CD4-positive, alpha-beta memory T cell (primary cell): Measurements from ENCODE around the gene STXBP5L. TPM values are rescaled to one million over a fixed set of nuclear protein-coding genes. Genes with fewer than 3 reads are reported as not detected.
"Not testable (repeated sequence)": the region's sequence is repeated elsewhere in the genome, so short reads cannot be mapped to it uniquely, and the experiment has no call there.

Experiments used
- CTCF ChIA-PET: fragments of 350-600 bp; sonication (Branson Sonifier 250); formaldehyde crosslinking; loops from one replicate; lab custom pipeline; 2021; ENCODE audit warnings: inconsistent platforms; ENCODE audit not compliant: partially characterized antibody; lab: Charles Lee
- POLR2A ChIA-PET: fragments of 350-600 bp; sonication (Branson Sonifier 250); formaldehyde crosslinking; loops from one replicate; lab custom pipeline; 2021; ENCODE audit not compliant: partially characterized antibody; lab: Charles Lee
- DNase-seq, 5 donors: peaks; one replicate each; pipeline versions ENCODE4 v3.0.0 to v3.0.0-alpha.2; 2020 to 2022; ENCODE audit warnings: mixed read lengths in 1 of 5
- H3K27ac ChIP-seq: one replicate; pipeline ENCODE4 v1.7.0; 2013; ENCODE audit warnings: low read depth, low read length
- H3K27me3 ChIP-seq: 2 replicates; pipeline ENCODE4 v1.7.0; 2013; ENCODE audit warnings: mild to moderate bottlenecking, low read length, moderate library complexity; ENCODE audit not compliant: insufficient read depth
- H3K36me3 ChIP-seq: 2 replicates; pipeline ENCODE4 v1.7.0; 2013; ENCODE audit warnings: mild to moderate bottlenecking, low read length, moderate library complexity; ENCODE audit not compliant: insufficient read depth
- H3K4me1 ChIP-seq: 2 replicates; pipeline ENCODE4 v1.7.0; 2013; ENCODE audit warnings: mild to moderate bottlenecking, low read length, moderate library complexity; ENCODE audit not compliant: insufficient read depth
- H3K4me3 ChIP-seq, 2 donors: one replicate each; pipeline ENCODE4 v1.7.0; 2013; ENCODE audit warnings: low read length in 2 of 2, mild to moderate bottlenecking in 1 of 2
- H3K9me3 ChIP-seq, 2 donors: one replicate each; pipeline ENCODE4 v1.7.0; 2013; ENCODE audit warnings: low read length in 2 of 2, control low read depth in 1 of 2; ENCODE audit not compliant: control insufficient read depth in 1 of 2
- H3K27ac Mint-ChIP-seq, 7 donors: one replicate each; pipeline ENCODE4 v1.8.0; 2020 to 2021; ENCODE audit warnings: mixed read lengths in 7 of 7, mild to moderate bottlenecking in 6 of 7, inconsistent platforms in 3 of 7, moderate library complexity in 3 of 7
- H3K27me3 Mint-ChIP-seq, 2 donors: one replicate each; pipeline ENCODE4 v1.8.0; 2020 to 2021; ENCODE audit warnings: mixed read lengths in 2 of 2
- H3K36me3 Mint-ChIP-seq, 2 donors: one replicate each; pipeline ENCODE4 v1.8.0; 2020 to 2021; ENCODE audit warnings: mixed read lengths in 2 of 2, inconsistent platforms in 1 of 2, mild to moderate bottlenecking in 1 of 2
- H3K4me1 Mint-ChIP-seq, 4 donors: one replicate each; pipeline ENCODE4 v1.8.0; 2020 to 2021; ENCODE audit warnings: mixed read lengths in 4 of 4, mild to moderate bottlenecking in 1 of 4
- H3K4me3 Mint-ChIP-seq, 8 donors: one replicate each; pipeline ENCODE4 v1.8.0; 2020 to 2021; ENCODE audit warnings: mixed read lengths in 8 of 8, mild to moderate bottlenecking in 7 of 8, moderate library complexity in 6 of 8, inconsistent platforms in 3 of 8
- H3K9me3 Mint-ChIP-seq, 8 donors: one replicate each; pipeline ENCODE4 v1.8.0; 2020 to 2021; ENCODE audit warnings: mixed read lengths in 8 of 8, mild to moderate bottlenecking in 5 of 8, inconsistent platforms in 3 of 8, moderate library complexity in 1 of 8
- intact Hi-C: fragments of 100-400 bp; cut with micrococcal nuclease; formaldehyde crosslinking; loops from one replicate; pipeline ENCODE4 v1.15.1; 2023
- polyA plus RNA-seq, 2 donors: library from polyadenylated mRNA; unstranded; fragments of 300-500 nt; fragmentation: Illumina TruSeq; gene quantifications; one replicate each; pipeline ENCODE4 v1.2.3, GENCODE V29; 2021
- total RNA-seq, 2 experiments: library from RNA; stranded (reverse); gene quantifications; one replicate each; pipeline ENCODE4 v1.2.3, GENCODE V29; 2021

STXBP5L gene
- total and polyA plus RNA-seq, 4 experiments from 2014 or later: not detected

GRCh38 chr3:121362035-121362734, 454.2 kb downstream of the STXBP5L start:
- Mint-ChIP-seq H3K27me3 (peaks cover 0 to 2% of the 10 kb centered on the region in 2 donors), H3K36me3 (no peaks in the 10 kb centered on the region), H3K4me3 (no peak overlapping the region), H3K27ac (no peak overlapping the region), H3K4me1 (no peaks in the 10 kb centered on the region), H3K9me3 (peaks cover 0 to 16% (median 6%) of the 10 kb centered on the region in 8 donors)
- intact Hi-C loops: no loop called here
- no peak for DNase-seq
- Histone ChIP-seq H3K36me3 (no peaks in the 10 kb centered on the region), H3K27ac (no peak overlapping the region), H3K4me3 (no peak overlapping the region), H3K4me1 (no peaks in the 10 kb centered on the region), H3K9me3 (no peaks in the 10 kb centered on the region), H3K27me3 (no peaks in the 10 kb centered on the region)
- POLR2A ChIA-PET: no interaction called here
- CTCF ChIA-PET: no interaction called here

- H3K27me3 ChIP-seq, intact Hi-C loops, POLR2A ChIA-PET, H3K4me1 ChIP-seq, CTCF ChIA-PET, H3K27ac Mint-ChIP-seq, H3K9me3 ChIP-seq, H3K36me3 ChIP-seq, H3K4me3 ChIP-seq, H3K27me3 Mint-ChIP-seq, DNase-seq, H3K36me3 Mint-ChIP-seq, H3K27ac ChIP-seq, H3K4me3 Mint-ChIP-seq, H3K4me1 Mint-ChIP-seq: not testable (repeated sequence)
- H3K9me3 Mint-ChIP-seq: peaks cover 0 to 11% (median 2%) of the 10 kb centered on the region in 8 donors
Observed at GRCh38 chr3:121388308-121388707, 480.3 kb downstream of the STXBP5L start.

GRCh38 chr3:121395967-121396366, 488.0 kb downstream of the STXBP5L start:
- H3K36me3 Mint-ChIP-seq, CTCF ChIA-PET, DNase-seq, H3K36me3 ChIP-seq, H3K9me3 ChIP-seq, H3K27ac ChIP-seq, H3K4me1 ChIP-seq, H3K4me3 ChIP-seq, intact Hi-C loops, H3K27ac Mint-ChIP-seq, H3K4me3 Mint-ChIP-seq, H3K27me3 ChIP-seq, H3K9me3 Mint-ChIP-seq, POLR2A ChIA-PET, H3K4me1 Mint-ChIP-seq: not testable (repeated sequence)
- peaks cover 12 to 16% of the 10 kb centered on the region in 2 donors for H3K27me3 Mint-ChIP-seq

- H3K9me3 ChIP-seq, CTCF ChIA-PET, POLR2A ChIA-PET, H3K36me3 Mint-ChIP-seq, H3K9me3 Mint-ChIP-seq, H3K27ac ChIP-seq, H3K4me3 Mint-ChIP-seq, DNase-seq, intact Hi-C loops, H3K36me3 ChIP-seq, H3K4me1 Mint-ChIP-seq, H3K27me3 ChIP-seq, H3K27ac Mint-ChIP-seq, H3K4me1 ChIP-seq, H3K4me3 ChIP-seq: not testable (repeated sequence)
- peaks cover 8 to 13% of the 10 kb centered on the region in 2 donors for H3K27me3 Mint-ChIP-seq
Observed at GRCh38 chr3:121398051-121398450, 490.0 kb downstream of the STXBP5L start.

- Histone ChIP-seq H3K4me3 (no peak overlapping the region), H3K9me3 (no peaks in the 10 kb centered on the region), H3K27ac (no peak overlapping the region), H3K36me3 (no peaks in the 10 kb centered on the region), H3K4me1 (no peaks in the 10 kb centered on the region), H3K27me3 (no peaks in the 10 kb centered on the region)
- Mint-ChIP-seq H3K9me3 (peaks cover 0 to 4% (median 0%) of the 10 kb centered on the region in 8 donors), H3K27me3 (peaks cover 6 to 13% of the 10 kb centered on the region in 2 donors), H3K36me3 (no peaks in the 10 kb centered on the region), H3K27ac (no peak overlapping the region), H3K4me3 (no peak overlapping the region), H3K4me1 (no peaks in the 10 kb centered on the region)
- DNase-seq: no peak
- intact Hi-C loops: no loop called here
- ChIA-PET POLR2A (no interaction called here), CTCF (no interaction called here)
Observed at GRCh38 chr3:121399820-121400219, 491.8 kb downstream of the STXBP5L start.

- no peak overlapping the region for H3K27ac ChIP-seq
- H3K27ac Mint-ChIP-seq: no peak overlapping the region
- H3K27me3 ChIP-seq: no peaks in the 10 kb centered on the region
- no peaks in the 10 kb centered on the region for H3K4me1 ChIP-seq
- intact Hi-C loops: no loop called here
- H3K4me3 Mint-ChIP-seq: no peak overlapping the region
- no peaks in the 10 kb centered on the region for H3K36me3 Mint-ChIP-seq
- POLR2A ChIA-PET: no interaction called here
- no peaks in the 10 kb centered on the region for H3K9me3 Mint-ChIP-seq
- CTCF ChIA-PET: no interaction called here
- H3K4me3 ChIP-seq: no peak overlapping the region
- H3K36me3 ChIP-seq: no peaks in the 10 kb centered on the region
- no peaks in the 10 kb centered on the region for H3K27me3 Mint-ChIP-seq
- DNase-seq: no peak
- no peaks in the 10 kb centered on the region for H3K4me1 Mint-ChIP-seq
- no peaks in the 10 kb centered on the region for H3K9me3 ChIP-seq
Observed at GRCh38 chr3:121405631-121406030, 497.6 kb downstream of the STXBP5L start.

GRCh38 chr3:121411523-121411922, 503.5 kb downstream of the STXBP5L start:
- intact Hi-C loops: no loop called here
- DNase-seq: no peak

More at GRCh38 chr3:121411523-121411922, 503.5 kb downstream of the STXBP5L start:
- Histone ChIP-seq H3K27ac (no peak overlapping the region), H3K27me3 (no peaks in the 10 kb centered on the region), H3K36me3 (no peaks in the 10 kb centered on the region), H3K9me3 (no peaks in the 10 kb centered on the region), H3K4me1 (no peaks in the 10 kb centered on the region), H3K4me3 (no peak overlapping the region)
- POLR2A ChIA-PET: no interaction called here
- no peak overlapping the region for H3K27ac Mint-ChIP-seq
- CTCF ChIA-PET: no interaction called here
- no peaks in the 10 kb centered on the region for H3K4me1 Mint-ChIP-seq
- H3K4me3 Mint-ChIP-seq: no peak overlapping the region
- H3K9me3 Mint-ChIP-seq: no peaks in the 10 kb centered on the region
- H3K36me3 Mint-ChIP-seq: no peaks in the 10 kb centered on the region
- peaks cover 0 to 1% of the 10 kb centered on the region in 2 donors for H3K27me3 Mint-ChIP-seq
